Stimulated activated CD4-positive, alpha-beta T cell treated with anti-CD3 and anti-CD28 coated beads, Interleukin-2, amount 100 ng/mL, for 24 hours (primary cell): ENCODE data around the gene FAM78B.

Experiments used
- DNase-seq, 2 donors: peaks; one replicate each; pipeline ENCODE4 v3.0.0-alpha.2; 2020

Gene FAM78B

GRCh38 chr1:166063701-166064100 is 103.1 kb downstream of the FAM78B start:
- DNase-seq, result no peak

GRCh38 chr1:166062421-166063070 is 104.3 kb downstream of the FAM78B start:
- DNase-seq, result no peak

- no peak for DNase-seq
Measured at GRCh38 chr1:166057650-166058049, 109.2 kb downstream of the FAM78B start.

DNA sequence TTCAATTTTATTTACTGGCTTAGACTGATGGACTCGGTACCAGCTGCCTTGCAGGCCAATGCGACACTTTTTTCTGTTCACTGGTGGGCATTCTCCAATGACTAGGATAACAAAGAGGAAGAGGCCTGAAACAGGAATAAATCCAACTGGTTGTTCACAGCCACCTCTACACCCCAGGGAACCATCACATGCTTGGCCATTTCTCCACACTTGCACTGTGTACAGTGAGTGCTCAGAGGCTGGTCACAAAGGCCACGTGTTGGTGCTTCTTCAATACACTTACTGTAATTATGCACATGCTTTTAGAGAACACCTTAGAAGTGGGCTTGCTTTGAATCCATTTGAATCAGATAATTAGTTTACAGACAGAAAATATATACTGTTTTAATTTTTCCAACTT is 113.4 kb downstream of the FAM78B start:
- no peak for DNase-seq

DNA sequence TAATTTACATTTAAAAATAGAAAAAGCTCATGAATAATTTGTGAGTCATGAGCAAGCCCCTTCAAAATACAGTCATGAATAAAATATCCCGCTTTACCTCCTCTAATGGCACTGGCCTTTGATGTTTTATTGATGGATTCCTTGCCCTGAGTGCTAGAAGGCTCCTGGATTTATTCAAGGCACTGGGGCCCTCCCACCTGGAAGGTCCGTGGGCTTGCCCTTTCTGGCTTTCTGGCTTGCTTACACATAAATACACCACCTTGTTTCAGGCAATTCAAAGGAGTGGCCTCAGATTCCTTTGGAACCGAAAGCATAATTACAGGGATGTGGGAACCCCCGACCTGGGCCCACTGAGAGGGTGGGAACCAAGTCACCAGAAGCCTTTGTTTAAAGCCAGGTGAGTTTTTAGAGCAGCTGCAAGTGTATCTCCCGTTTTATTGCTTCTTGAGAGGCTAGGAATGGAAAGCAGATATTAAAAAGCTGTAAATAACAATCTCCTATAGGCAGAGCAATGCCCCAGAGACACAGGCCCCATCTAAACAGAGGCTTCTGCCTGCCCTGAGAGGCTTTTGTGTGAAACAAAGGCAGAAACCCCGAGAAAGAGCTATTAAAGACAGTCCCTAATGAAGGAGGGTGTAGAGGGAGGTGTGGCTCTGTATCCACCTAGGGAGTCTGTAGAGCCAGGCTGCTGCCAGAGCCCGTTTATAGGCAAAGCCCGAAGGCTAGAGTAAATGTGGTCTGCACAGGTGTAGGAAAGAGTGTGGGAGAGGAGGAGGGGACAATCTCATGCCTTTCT is 126.4 kb downstream of the FAM78B start:
- no peak for DNase-seq

- no peak for DNase-seq
Measured at GRCh38 chr1:166039436-166040201, 127.2 kb downstream of the FAM78B start.

GRCh38 chr1:166036092-166036491 is 130.7 kb downstream of the FAM78B start:
- DNase-seq, result no peak

GRCh38 chr1:166032572-166033371 is 134.0 kb downstream of the FAM78B start:
- DNase-seq, result no peak

DNA sequence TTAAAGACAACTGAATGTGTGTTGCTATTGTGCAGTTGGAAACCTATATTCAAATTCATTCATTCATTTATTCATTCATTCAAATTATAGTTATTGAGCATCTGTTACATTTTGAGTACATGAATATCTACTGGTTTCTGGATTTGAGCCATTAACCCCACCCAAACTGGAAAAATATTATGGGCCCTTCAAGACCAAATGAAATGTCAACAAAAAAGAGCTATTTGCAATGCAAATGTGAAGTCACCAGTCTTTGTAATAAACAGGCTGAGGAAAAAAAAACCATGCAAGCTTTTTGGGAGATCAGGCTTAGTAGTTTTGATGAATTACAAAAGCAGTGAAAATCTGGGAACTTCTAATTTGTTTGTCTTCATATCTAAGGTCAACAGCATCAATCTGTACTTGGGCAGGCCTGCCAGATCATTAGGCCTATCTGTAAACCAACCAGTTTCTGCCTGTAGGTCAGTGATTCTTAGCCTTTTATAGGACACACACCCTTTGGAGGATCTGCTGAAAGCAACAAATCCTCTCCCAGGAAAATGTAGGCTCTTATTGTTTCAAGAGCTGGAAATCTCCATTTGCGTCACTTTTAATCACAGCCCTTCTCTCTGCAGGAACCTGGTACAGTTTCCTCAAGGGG is 134.7 kb downstream of the FAM78B start:
- no peak for DNase-seq

- no peak for DNase-seq
Measured at GRCh38 chr1:166029196-166029945, 137.4 kb downstream of the FAM78B start.

DNA sequence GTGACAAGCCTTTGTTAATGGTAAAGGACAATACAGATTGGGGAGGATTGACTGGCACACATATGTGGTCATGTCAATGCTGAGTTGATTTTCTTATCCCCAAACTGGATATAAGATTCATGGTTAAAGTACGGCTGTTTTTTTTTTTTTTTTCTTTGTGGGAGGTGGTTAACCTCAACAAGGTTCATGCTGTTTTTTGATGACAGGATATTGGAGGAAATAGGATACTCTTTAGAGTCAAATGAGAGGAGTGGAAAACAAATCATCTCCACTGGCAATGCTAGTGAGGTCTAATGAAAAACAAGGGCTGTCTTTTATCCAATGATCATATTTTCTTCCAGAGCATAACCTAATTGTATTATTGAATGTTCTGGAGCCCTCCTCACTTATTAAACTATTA is 140.2 kb downstream of the FAM78B start:
- DNase-seq, result no peak

DNA sequence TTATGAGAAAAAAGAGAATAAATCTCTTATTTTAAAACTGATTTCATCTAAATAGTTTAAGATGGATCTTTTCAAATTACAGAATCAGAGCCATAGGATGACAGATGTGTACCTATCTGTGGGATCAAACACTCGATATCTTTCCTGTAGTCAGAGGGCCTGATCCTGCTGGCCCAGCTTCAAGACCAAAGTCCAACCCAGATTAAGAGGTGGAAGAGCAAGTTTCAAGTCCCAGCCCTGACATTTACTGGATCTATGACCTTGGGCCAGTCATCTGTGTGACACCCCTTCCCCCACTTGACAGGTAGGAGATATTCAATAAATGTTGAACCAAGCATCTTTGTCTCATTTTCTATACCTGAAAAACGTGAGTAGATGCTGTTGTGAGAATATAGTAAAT is 140.7 kb downstream of the FAM78B start:
- DNase-seq, result no peak

DNA sequence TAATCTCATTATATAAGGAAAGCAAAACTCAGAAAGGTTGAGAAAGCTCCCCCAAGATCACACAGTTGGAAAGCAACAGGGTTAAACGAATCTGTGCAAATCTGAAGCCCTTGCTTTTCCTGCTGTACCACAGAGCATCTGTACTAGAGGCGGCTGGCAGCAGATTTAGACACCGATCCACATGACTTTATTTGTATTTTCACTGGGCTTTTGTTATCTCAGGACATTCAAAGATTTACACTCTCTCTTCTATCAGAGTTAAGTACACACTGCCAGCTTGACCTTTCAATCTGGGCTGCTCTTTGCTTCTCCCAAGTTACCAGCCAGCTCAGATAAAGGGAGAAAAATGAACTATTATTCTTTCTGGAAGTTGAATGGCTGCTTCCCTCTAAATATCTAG is 146.6 kb downstream of the FAM78B start:
- no peak for DNase-seq
